Gastroesophageal sphincter (tissue), 3 donors: ENCODE results near the gene DUSP8.
A peak's percentile ranks its signal among the peaks of the same experiment; 100 is the strongest.

ENCODE experiments used
- EP300 ChIP-seq: sonication (generic); formaldehyde crosslinking; IDR thresholded peaks from one replicate; pipeline ENCODE4 v1.6.1; 2017; ENCODE audit warnings: antibody characterized with exemption, mild to moderate bottlenecking
- POLR2A ChIP-seq, 2 donors: fragments of 450-650 bp; IDR thresholded peaks; one replicate each; pipeline ENCODE4 v1.6.1; 2017; ENCODE audit warnings: antibody characterized with exemption in 2 of 2, mild to moderate bottlenecking in 2 of 2, moderate library complexity in 1 of 2
- POLR2AphosphoS5 ChIP-seq: sonication (generic); formaldehyde crosslinking; IDR thresholded peaks from one replicate; pipeline ENCODE4 v1.6.1; 2017; ENCODE audit warnings: antibody characterized with exemption
- TF ChIP-seq, protein P1 (sequence below), 4 experiments: fragments of 200-600 bp in 2 of 4; fragments of 450-650 bp in 2 of 4; sonication (generic) in 1 of 4; IDR thresholded peaks; one replicate each; pipeline ENCODE4 v1.5.1; 2017 to 2019; ENCODE audit warnings: antibody characterized with exemption in 4 of 4, mild to moderate bottlenecking in 2 of 4, moderate library complexity in 2 of 4

DNA sequence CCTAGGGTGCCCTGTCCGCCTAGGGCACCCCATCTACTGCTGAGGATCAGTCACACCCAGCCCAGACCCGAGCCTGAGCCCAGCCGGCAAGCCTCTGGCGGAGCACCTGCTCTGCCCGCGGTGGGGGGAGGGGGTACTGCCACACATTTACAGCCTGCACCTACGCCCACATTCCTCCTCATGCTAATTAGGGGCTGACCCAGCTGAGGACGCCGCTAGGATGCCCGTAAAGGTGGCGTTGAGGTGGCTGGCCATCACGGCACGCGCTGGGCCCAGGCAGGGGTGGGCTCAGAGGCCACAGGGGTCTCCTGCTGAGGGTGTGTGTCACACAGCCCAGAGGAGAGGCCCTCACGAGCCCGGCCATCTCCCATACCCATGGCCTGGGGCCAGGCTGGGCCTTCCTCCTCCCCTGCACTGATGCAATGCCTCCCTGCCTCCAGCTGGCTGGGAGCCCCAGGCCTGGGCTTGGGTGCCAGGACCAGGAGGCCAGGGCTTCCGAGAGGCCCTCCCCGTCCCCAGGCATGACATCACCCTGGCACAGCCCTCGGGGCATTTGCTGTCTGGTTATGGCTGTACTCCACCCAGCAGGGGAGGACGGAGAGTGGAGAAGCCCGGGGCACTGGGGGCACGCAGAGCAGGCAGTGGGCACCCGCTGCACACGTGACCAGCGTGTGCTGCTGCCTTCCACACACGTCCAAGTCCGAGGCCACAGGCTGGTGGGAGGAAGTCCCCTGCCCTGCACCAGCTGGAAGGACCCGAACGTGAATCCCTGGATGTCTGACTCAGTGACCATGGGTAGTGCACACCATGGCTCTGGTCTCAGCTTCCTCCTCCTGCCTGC, 12.7 kb downstream of the DUSP8 start:
- TF ChIP-seq, protein P1, sequence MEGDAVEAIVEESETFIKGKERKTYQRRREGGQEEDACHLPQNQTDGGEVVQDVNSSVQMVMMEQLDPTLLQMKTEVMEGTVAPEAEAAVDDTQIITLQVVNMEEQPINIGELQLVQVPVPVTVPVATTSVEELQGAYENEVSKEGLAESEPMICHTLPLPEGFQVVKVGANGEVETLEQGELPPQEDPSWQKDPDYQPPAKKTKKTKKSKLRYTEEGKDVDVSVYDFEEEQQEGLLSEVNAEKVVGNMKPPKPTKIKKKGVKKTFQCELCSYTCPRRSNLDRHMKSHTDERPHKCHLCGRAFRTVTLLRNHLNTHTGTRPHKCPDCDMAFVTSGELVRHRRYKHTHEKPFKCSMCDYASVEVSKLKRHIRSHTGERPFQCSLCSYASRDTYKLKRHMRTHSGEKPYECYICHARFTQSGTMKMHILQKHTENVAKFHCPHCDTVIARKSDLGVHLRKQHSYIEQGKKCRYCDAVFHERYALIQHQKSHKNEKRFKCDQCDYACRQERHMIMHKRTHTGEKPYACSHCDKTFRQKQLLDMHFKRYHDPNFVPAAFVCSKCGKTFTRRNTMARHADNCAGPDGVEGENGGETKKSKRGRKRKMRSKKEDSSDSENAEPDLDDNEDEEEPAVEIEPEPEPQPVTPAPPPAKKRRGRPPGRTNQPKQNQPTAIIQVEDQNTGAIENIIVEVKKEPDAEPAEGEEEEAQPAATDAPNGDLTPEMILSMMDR (IDR thresholded peaks at IDR 0.05), result peak in 2 of 4 experiments; percentile 9 to 18
- peak in 1 of 2 donors; percentile 21 for TF ChIP-seq POLR2A (IDR thresholded peaks at IDR 0.05)
- peak; percentile 97 for TF ChIP-seq POLR2AphosphoS5
- no peak for TF ChIP-seq EP300
